Right atrium auricular region (tissue), 2 donors: ENCODE measurements around the gene MYL7. TPM values are rescaled to one million over a fixed set of nuclear protein-coding genes. Genes with fewer than 3 reads are reported as not detected.

Experiments used
- DNase-seq: peaks from one replicate; pipeline ENCODE4 v3.0.0-alpha.2; 2019; ENCODE audit warnings: low spot score
- H3K27ac ChIP-seq, 2 donors: fragments of 200-600 bp; sonication (generic); 1 replicate in 1 of 2; 2 replicates in 1 of 2; pipeline ENCODE4 v1.5.1; 2016 to 2019
- H3K27me3 ChIP-seq, 2 donors: fragments of 200-600 bp; sonication (generic); one replicate each; pipeline versions ENCODE4 v1.5.1 to v1.6.0; 2017 to 2019
- H3K36me3 ChIP-seq: fragments of 200-600 bp; sonication (generic); one replicate; pipeline ENCODE4 v1.5.1; 2016
- H3K4me1 ChIP-seq, 2 donors: fragments of 200-600 bp; sonication (generic); one replicate each; pipeline versions ENCODE4 v1.5.1 to v1.6.0; 2017 to 2019
- H3K4me3 ChIP-seq, 2 donors: fragments of 200-600 bp; sonication (generic); 1 replicate in 1 of 2; 2 replicates in 1 of 2; pipeline ENCODE4 v1.5.1; 2017 to 2019; ENCODE audit warnings: mild to moderate bottlenecking in 1 of 2, moderate library complexity in 1 of 2
- H3K9me3 ChIP-seq, 2 donors: fragments of 200-600 bp; sonication (generic); one replicate each; pipeline ENCODE4 v1.5.1; 2019
- CTCF ChIP-seq, 2 donors: fragments of 200-600 bp; sonication (generic); IDR thresholded peaks; one replicate each; pipeline ENCODE4 v1.5.1; 2019; ENCODE audit warnings: antibody characterized with exemption in 2 of 2
- total RNA-seq, 2 donors: library from RNA; depleted of rRNA; stranded (reverse); fragments of >200 nt; gene quantifications; one replicate each; pipeline ENCODE4 v1.1.0, GENCODE V29; 2016

MYL7 gene
- total RNA-seq, 2 donors from 2014 or later = 17,339 to 49,235 TPM

DNA sequence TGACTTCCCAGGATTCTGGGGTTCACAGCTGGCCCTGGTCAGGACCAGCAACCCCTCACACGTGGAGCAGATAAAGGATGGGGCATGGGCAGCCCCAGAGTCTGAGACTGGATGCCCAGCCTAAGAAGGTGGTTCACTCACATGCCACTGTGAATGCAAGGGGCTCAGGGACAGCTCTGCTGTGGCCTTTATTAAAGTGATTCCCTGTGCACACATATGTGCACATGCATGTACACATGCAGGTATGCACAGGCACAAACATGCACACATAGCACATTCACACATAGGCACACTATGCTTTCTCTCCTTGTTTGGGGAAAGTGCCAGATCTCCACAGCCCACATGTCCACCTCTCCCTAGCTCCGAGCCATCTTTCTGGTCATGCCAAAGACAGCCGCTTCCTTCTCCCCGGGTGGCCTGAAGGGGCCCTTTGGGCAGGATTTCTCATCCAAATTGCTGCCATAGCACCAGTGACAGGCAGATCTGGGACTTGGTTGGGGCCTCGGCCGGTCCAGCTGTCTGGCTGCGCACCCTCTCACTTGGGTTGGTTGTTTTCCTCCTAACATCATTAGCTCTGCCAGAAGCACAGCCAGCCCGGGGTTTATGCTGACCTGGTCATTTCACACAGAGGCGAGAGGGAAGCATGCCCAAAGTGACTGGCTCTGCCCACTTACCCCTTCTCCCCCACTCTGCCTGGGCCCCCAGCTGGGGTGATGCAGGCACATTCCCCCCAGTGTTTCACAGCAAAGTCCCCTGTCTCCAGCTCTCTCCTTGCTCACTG, 46.7 kb upstream of the MYL7 start:
- Histone ChIP-seq H3K9me3 (peaks cover 2 to 4% of the 10 kb centered on the region in 2 donors), H3K27ac (no peak overlapping the region), H3K4me3 (no peak overlapping the region), H3K4me1 (no peaks in the 10 kb centered on the region), H3K36me3 (no peaks in the 10 kb centered on the region), H3K27me3 (no peaks in the 10 kb centered on the region)
- no peak for TF ChIP-seq CTCF (IDR thresholded peaks at IDR 0.05)
- DNase-seq = peak; percentile 51

DNA sequence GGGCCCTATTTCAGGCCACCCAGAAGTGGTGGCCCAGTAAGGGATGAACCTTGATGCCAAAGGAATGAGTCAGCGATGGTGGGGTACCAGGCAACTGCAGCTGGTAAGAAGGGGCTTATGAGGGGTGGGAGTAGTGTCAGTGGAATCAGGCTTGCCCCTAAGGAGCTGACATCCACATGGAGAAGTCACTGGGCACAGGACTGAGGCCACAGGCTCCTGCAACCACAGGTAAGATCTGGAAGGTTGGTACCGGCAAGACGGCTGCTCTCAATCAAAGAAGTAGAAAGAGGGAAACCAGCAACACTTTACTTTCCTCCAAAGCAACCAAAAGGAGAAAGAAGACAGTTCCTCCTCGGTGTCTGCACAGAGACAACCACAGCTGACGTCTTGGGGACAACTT, 45.6 kb upstream of the MYL7 start:
- DNase-seq = peak; percentile 54
- Histone ChIP-seq H3K36me3 (no peaks in the 10 kb centered on the region), H3K27ac (no peak overlapping the region), H3K4me1 (no peaks in the 10 kb centered on the region), H3K9me3 (peaks cover 5 to 10% of the 10 kb centered on the region in 2 donors), H3K4me3 (no peak overlapping the region), H3K27me3 (no peaks in the 10 kb centered on the region)
- no peak for TF ChIP-seq CTCF (IDR thresholded peaks at IDR 0.05)

DNA sequence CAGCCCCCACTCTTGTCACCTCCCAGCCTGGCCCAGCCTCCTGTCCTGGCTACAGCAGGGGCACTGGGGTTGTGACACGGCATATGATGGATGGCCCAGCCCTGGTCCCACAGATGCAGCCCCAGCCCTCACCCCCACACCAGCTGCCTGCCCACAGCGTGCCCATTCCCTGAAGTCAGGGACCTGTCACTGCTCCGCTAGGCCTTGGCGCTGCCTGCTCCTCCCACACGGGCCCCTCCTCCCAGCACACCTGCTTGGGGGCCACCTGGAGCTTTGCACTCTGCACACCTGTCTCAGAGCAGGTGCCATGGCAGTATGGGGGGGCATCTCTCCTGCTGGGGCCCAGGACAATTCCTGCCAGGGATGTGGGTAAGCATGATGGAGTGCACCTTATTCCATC, 44.6 kb upstream of the MYL7 start:
- Histone ChIP-seq H3K9me3 (peaks cover 5 to 10% of the 10 kb centered on the region in 2 donors), H3K36me3 (no peaks in the 10 kb centered on the region), H3K27me3 (no peaks in the 10 kb centered on the region), H3K27ac (no peak overlapping the region), H3K4me3 (no peak overlapping the region), H3K4me1 (no peaks in the 10 kb centered on the region)
- DNase-seq = peak; percentile 38
- TF ChIP-seq CTCF (IDR thresholded peaks at IDR 0.05) = no peak

- no peak for TF ChIP-seq CTCF (IDR thresholded peaks at IDR 0.05)
- no peak overlapping the region for H3K4me3 ChIP-seq
- no peaks in the 10 kb centered on the region for H3K27me3 ChIP-seq
- no peak overlapping the region for H3K27ac ChIP-seq
- H3K4me1 ChIP-seq = no peaks in the 10 kb centered on the region
- H3K36me3 ChIP-seq = no peaks in the 10 kb centered on the region
- DNase-seq = peak; percentile 23
- H3K9me3 ChIP-seq = peaks cover 5 to 10% of the 10 kb centered on the region in 2 donors
Measured at GRCh38 chr7:44184873-44185446, 43.8 kb upstream of the MYL7 start.

DNA sequence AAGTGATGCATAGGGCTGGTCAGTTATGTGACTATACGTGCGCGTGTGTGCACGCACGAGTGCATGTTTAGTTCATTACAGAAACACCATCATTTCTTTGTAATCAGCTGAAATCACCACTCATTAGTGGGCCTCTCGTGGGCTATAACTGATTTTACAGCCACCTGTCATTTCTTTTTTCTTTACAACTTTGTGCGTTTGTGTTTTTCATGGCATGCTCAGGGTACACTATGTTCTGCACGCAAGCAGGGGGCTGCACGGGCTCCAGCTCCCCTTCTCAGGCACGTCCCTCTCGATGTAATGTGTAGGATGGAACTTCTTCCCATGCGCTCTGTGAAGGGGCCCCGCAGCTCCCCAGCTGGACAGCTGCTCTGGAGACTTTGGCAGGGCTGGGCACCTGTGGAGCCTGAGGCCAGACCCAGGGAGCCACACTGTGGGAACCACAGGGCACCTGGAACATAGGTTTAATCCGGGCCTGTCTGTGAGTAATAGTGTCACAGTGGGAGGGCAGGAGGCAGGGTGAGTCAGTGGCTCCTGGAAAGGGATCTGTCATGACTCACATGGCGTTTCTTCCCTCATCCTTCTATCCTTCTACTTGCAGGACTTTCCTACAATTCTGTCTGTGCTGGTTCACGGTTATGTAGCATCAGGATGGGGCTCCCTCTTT, 43.2 kb upstream of the MYL7 start:
- H3K27ac ChIP-seq = no peak overlapping the region
- no peak overlapping the region for H3K4me3 ChIP-seq
- H3K9me3 ChIP-seq = peaks cover 5 to 10% of the 10 kb centered on the region in 2 donors
- H3K27me3 ChIP-seq = no peaks in the 10 kb centered on the region
- TF ChIP-seq CTCF (IDR thresholded peaks at IDR 0.05) = no peak
- no peaks in the 10 kb centered on the region for H3K36me3 ChIP-seq
- no peaks in the 10 kb centered on the region for H3K4me1 ChIP-seq
- DNase-seq = peak; percentile 44
